BJ (cell line): Measurements from ENCODE around the gene CENPO. TPM values are rescaled to one million over a fixed set of nuclear protein-coding genes. Genes with fewer than 3 reads are reported as not detected.

Experiments
- CTCF ChIA-PET: fragments of 350-600 bp; formaldehyde crosslinking; extraction: SDS; loops from one replicate; lab custom pipeline; 2021; ENCODE audit warnings: antibody characterized with exemption, inconsistent platforms; lab: Yijun Ruan, JAX
- POLR2A ChIA-PET: fragments of 300-600 bp; sonication (Branson Sonifier 250); formaldehyde crosslinking; extraction: SDS; loops from one replicate; lab custom pipeline; 2021; ENCODE audit warnings: antibody characterized with exemption; lab: Charles Lee
- DNase-seq: peaks from one replicate; pipeline ENCODE4 v3.0.0-alpha.2; 2011; ENCODE audit warnings: low read depth
- H3K27me3 ChIP-seq: 2 replicates; pipeline ENCODE4 v1.6.0; 2011; ENCODE audit warnings: low read length; ENCODE audit not compliant: control insufficient read depth, insufficient read depth
- H3K36me3 ChIP-seq: 2 replicates; pipeline ENCODE4 v1.5.1; 2011; ENCODE audit warnings: low read length; ENCODE audit not compliant: control insufficient read depth, insufficient read depth
- H3K4me3 ChIP-seq: 2 replicates; pipeline ENCODE4 v1.5.1; 2011; ENCODE audit warnings: low read depth, mild to moderate bottlenecking, control low read depth, low read length
- CTCF ChIP-seq: IDR thresholded peaks from 2 replicates; pipeline ENCODE4 v1.5.1; 2011; ENCODE audit warnings: low read depth, mild to moderate bottlenecking, control low read depth, inconsistent platforms, low read length, moderate library complexity; ENCODE audit not compliant: insufficient read depth
- polyA plus RNA-seq: library from polyadenylated mRNA; depleted of rRNA; stranded (reverse); fragments of >200 nt; gene quantifications from 2 replicates; pipeline ENCODE4 v1.2.3, GENCODE V29; 2011

The CENPO gene
- polyA plus RNA-seq, 1 experiment = 19.4 TPM

GRCh38 chr2:24842081-24843050, 49.1 kb downstream of the CENPO start:
- DNase-seq = no peak
- peaks cover 13% of the 10 kb centered on the region for H3K36me3 ChIP-seq
- ChIA-PET POLR2A (interaction anchor here (0.5 kb wide), 1 partner anchor 427 kb away, joined by 3 read pairs; no protein-coding TSS in a partner anchor), CTCF (interaction anchor here (1.8 kb wide), 1 partner anchor 13 kb away, joined by 4 read pairs; no protein-coding TSS in a partner anchor)
- H3K27me3 ChIP-seq = no peaks in the 10 kb centered on the region
- no peak overlapping the region for H3K4me3 ChIP-seq
- no peak for TF ChIP-seq CTCF

- ChIA-PET POLR2A (no interaction called here), CTCF (interaction anchor here (1.4 kb wide), 1 partner anchor 14 kb away, joined by 4 read pairs; no protein-coding TSS in a partner anchor)
- H3K4me3 ChIP-seq = no peak overlapping the region
- no peaks in the 10 kb centered on the region for H3K27me3 ChIP-seq
- no peak for TF ChIP-seq CTCF
- peaks cover 13% of the 10 kb centered on the region for H3K36me3 ChIP-seq
- no peak for DNase-seq
These were observed 50.2 kb downstream of the CENPO start for GRCh38 chr2:24843330-24843860.

- ChIA-PET CTCF (interaction anchor here (1.4 kb wide), 1 partner anchor 14 kb away, joined by 4 read pairs; no protein-coding TSS in a partner anchor), POLR2A (no interaction called here)
- no peaks in the 10 kb centered on the region for H3K27me3 ChIP-seq
- H3K4me3 ChIP-seq = no peak overlapping the region
- no peak for DNase-seq
- peaks cover 13% of the 10 kb centered on the region for H3K36me3 ChIP-seq
- TF ChIP-seq CTCF = no peak
These were observed 50.9 kb downstream of the CENPO start for GRCh38 chr2:24844023-24844685.

- no peak for TF ChIP-seq CTCF
- CTCF ChIA-PET = no interaction called here
- no peak for DNase-seq
- POLR2A ChIA-PET = no interaction called here
- Histone ChIP-seq H3K36me3 (peaks cover 10% of the 10 kb centered on the region), H3K27me3 (no peaks in the 10 kb centered on the region), H3K4me3 (no peak overlapping the region)
These were observed 52.5 kb downstream of the CENPO start for GRCh38 chr2:24845691-24846090.
